GM18951 (cell line): ENCODE measurements around the gene IGSF22.

Experiments used
- POLR2A ChIP-seq: IDR thresholded peaks from 4 replicates; pipeline ENCODE4 v1.6.1; 2011; ENCODE audit warnings: mild to moderate bottlenecking; ENCODE audit not compliant: insufficient read length, insufficient read depth; ENCODE audit errors: extremely low read depth
- in situ Hi-C: fragments of 300-500 bp; cut with MboI; formaldehyde crosslinking; loops from one replicate; pipeline ENCODE4 v1.12.0; 2022; ENCODE audit warnings: low sequenced_read_pairs, mixed read lengths, inconsistent platforms; ENCODE audit not compliant: unreplicated experiment

The IGSF22 gene

GRCh38 chr11:18761144-18761543 is 35.2 kb upstream of the IGSF22 start:
- in situ Hi-C loops: no loop called here
- TF ChIP-seq POLR2A: no peak

- in situ Hi-C loops: no loop called here
- TF ChIP-seq POLR2A: no peak
Measured at GRCh38 chr11:18757811-18758210, 31.8 kb upstream of the IGSF22 start.

GRCh38 chr11:18756889-18757288 is 30.9 kb upstream of the IGSF22 start:
- no peak for TF ChIP-seq POLR2A
- in situ Hi-C loops: no loop called here

GRCh38 chr11:18754308-18754707 is 28.3 kb upstream of the IGSF22 start:
- in situ Hi-C loops: no loop called here
- TF ChIP-seq POLR2A: no peak

DNA sequence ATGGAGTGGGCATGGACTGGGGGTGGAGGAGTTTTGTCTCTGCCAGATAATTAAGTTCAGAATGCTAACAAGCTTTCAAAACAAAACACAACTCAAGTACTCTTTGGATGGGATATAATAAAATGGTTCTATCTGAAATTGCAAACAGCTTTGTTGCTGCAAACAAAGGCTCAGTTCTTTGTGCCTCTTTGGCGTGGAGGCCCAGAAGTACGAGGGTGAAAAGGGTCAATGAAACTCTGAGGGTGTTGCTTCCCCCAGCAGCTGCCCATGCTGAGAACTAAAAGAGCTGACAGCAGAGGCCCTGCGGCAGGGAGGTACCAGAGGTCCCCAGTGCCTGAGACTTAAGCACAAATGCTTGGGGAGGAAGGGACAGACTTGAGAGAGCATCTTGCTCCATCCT is 26.5 kb upstream of the IGSF22 start:
- no peak for TF ChIP-seq POLR2A
- in situ Hi-C loops: no loop called here

- in situ Hi-C loops: no loop called here
- no peak for TF ChIP-seq POLR2A
Measured at GRCh38 chr11:18750944-18751343, 25.0 kb upstream of the IGSF22 start.

- TF ChIP-seq POLR2A: no peak
- in situ Hi-C loops: loop anchor here (25.0 kb wide), 1 partner anchor 212 kb away; the partner anchor contains the start of gene TSG101
Measured at GRCh38 chr11:18749681-18750319, 23.8 kb upstream of the IGSF22 start.

- in situ Hi-C loops: loop anchor here (25.0 kb wide), 1 partner anchor 212 kb away; the partner anchor contains the start of gene TSG101
- TF ChIP-seq POLR2A: no peak
Measured at GRCh38 chr11:18748766-18749365, 22.9 kb upstream of the IGSF22 start.

DNA sequence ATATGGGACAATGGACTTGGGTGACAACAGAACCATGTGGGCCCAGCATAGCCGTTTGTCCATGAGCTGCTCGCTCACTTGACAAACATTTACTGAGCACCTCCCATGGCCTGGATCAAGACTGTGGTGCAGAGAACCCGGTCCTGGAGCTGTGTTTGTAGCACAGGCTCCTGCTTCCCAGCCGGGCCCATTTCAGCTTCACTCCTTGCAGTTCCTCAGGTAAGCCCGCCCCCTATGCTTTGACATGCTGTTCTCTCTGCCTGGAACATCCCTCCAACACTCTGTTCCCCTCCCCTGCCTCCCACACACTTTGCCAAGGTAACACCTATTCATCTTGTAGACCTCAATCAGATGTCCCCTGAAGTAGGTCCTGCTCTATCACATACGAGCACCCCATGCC is 19.3 kb upstream of the IGSF22 start:
- in situ Hi-C loops: loop anchor here (25.0 kb wide), 1 partner anchor 208 kb away; the partner anchor contains the start of gene TSG101

DNA sequence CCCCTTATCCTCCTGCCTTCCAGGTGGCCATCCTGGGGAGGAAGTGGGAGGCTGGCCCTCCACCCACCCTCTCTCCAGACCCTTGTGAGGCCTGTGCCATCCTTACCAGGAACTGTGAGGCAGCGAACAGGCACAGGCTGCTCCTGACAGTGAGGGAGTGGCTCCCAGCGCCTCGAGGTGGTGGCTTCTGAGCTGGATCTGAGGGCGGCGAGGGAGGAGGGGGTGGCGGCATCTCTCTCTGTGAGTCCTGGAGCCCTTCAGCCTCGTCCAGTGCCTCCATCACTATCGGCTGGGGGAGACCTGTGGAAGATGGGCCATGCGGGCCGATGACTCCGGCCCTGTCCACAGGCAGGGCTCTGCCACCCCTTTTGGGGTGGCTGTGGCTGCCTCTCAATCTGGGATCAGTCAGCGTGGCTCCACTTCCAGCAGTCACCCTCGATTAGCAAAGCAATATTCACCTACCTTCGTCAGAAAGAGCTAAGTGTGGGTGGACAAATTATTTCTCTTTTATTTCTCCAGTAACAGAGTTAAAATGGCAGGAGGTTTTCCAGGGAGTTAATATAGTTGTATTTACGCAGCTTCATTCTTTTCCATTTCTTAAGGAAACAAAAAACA is 18.0 kb upstream of the IGSF22 start:
- in situ Hi-C loops: loop anchor here (25.0 kb wide), 1 partner anchor 207 kb away; the partner anchor contains the start of gene TSG101
- no peak for TF ChIP-seq POLR2A

More for the DNA sequence above, 19.3 kb upstream of the IGSF22 start:
- TF ChIP-seq POLR2A: no peak

GRCh38 chr11:18743365-18743764 is 17.4 kb upstream of the IGSF22 start:
- in situ Hi-C loops: loop anchor here (25.0 kb wide), 1 partner anchor 206 kb away; the partner anchor contains the start of gene TSG101
- no peak for TF ChIP-seq POLR2A

- in situ Hi-C loops: loop anchor here (25.0 kb wide), 1 partner anchor 204 kb away; the partner anchor contains the start of gene TSG101
- no peak for TF ChIP-seq POLR2A
Measured at GRCh38 chr11:18741783-18742182, 15.8 kb upstream of the IGSF22 start.

DNA sequence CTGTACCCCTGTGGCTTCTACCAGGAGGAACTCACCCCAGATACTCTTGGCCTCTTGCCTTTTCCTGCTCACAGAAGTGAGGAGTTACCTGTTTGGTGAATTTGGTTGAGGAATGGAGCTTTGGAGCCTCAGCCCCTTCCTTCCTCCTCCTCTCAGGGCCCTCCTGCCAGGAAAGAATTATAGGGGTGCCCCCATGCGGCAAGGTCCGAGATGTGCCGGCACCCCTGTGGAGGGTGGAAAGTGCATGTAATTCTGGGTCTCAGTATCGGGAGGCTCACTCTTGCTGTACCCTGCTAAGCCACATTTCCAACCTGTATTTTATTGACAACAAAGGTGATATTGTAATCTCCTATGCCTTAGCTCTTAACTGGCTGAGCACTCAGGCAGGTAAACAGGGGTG is 13.7 kb upstream of the IGSF22 start:
- in situ Hi-C loops: loop anchor here (25.0 kb wide), 1 partner anchor 202 kb away; the partner anchor contains the start of gene TSG101

More for the DNA sequence above, 13.7 kb upstream of the IGSF22 start:
- TF ChIP-seq POLR2A: no peak
